HG03097 (cell line): ENCODE measurements around the gene KRT84.
"Not testable (repeated sequence)": the region's sequence is repeated elsewhere in the genome, so short reads cannot be mapped to it uniquely, and the experiment has no call there.

Experiments used
- ATAC-seq: cut with Tn5 transposase; IDR thresholded peaks from one replicate; pipeline ENCODE4 v1.9.1; 2021; ENCODE audit not compliant: unreplicated experiment, low FRiP score

KRT84 gene

DNA sequence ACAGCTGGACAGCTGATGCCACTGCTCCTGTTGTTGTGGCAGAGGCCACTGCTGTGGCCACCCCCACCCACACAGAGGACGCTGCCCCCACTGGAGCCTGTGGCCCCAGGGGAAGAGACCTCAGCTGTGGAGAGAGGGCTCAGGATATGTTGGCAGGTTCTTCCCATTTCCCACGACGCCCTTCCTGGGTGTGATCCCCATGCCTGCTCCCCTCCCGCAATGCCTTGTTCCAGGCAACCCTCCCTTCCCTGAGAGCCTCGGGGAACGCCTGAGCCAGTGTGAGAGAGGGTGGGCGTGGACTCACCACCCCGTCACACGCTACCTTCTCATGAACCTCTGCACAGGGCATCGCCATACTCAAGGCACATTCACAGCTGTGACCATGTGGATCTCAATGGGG, 26.4 kb upstream of the KRT84 start:
- no peak for ATAC-seq

DNA sequence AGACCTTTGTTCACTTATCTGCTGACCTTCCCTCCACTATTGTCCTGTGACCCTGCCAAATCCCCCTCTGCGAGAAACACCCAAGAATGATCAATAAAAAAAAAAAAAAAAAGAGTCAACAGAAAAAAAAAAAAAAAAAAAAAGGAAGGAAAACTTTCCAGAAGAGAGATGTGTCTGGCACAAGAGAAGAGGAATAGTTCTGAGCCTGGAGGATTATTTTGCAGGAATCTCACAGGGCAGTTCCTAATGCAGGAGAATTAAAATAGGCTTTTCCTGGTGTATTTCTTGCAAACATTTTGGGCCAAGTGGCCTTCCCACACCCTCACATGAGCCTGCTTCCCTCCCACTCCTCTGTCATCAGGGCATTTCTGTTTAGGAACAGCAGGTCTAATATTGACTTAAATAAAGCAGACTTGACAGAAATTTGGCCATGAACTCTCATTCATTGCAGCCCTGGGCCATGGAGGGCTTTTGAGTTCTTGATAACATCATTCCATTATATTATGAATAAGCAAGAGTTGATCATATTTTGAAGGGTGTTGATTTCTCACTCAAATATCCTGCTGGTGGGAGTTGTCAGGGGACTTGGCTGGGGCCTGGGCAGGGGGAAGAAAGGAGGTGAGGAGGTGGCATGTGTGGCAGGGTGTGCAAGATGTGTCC, 25.3 kb upstream of the KRT84 start:
- not testable (repeated sequence) for ATAC-seq

DNA sequence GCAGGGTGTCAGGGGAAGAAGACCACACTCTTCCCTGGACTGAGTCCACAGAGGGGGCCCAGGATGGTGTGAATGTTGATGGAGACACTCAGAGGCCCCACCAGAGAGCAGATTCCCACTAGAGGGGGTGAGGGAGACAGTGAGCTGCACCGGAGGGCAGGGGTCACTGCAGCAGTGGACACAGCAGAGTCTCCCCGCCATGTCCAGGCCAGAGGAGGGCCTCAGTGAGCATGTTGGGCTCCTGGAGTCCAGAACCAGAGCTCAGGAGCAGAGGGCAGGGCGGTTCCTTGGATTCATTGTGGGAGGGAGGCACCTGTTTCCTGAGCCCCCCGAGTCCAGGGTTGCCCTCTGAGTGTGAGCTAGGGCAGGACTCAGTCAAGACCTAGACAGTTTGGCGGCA, 22.5 kb upstream of the KRT84 start:
- ATAC-seq: no peak

DNA sequence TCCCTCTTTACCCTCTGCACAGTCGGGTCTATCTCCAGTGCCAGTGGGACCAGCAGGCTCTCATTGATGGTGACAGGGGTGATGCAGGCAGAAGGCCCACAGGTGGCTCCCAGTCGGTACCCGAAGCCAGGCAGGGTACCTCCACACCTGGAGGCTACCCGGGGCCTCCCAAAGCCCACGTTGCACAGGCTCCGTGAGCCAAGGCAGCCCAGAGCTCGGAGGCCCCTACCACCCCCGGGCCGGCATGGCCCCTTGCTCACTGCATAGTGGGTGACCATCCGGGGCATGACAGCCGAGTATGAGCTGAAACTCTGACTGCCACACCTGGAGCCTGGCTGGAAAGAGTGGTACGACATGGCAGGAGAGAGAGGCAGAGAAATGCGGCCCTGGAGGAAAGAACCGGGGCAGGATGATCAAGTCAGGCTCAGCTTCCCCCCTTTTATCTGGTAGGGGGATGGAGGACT, 20.5 kb upstream of the KRT84 start, which contains the start of gene KRT82:
TSS of gene KRT82 (minus strand) at position 414 of the 464 bp plus-strand sequence. CDS start at position 356, 58 bp downstream.
- ATAC-seq: no peak

DNA sequence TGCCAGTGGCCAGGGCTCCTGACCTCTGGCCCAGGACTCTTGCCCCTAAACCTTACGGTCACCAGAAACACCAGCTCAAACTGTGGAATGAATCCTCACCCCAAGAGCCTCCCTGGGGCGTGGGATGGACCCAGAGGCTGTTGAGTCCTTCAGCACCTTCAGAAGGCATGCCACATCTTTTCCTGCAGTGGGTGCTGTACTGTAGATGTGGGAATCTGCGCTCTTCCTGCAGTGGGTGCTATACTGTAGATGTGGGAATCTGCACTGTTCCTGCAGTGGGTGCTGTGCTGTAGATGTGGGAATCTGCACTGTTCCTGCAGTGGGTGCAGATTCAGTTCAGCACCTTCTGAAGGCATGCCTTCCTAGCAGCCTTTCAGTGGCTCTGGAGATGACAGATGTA, 19.5 kb upstream of the KRT84 start:
- no peak for ATAC-seq

DNA sequence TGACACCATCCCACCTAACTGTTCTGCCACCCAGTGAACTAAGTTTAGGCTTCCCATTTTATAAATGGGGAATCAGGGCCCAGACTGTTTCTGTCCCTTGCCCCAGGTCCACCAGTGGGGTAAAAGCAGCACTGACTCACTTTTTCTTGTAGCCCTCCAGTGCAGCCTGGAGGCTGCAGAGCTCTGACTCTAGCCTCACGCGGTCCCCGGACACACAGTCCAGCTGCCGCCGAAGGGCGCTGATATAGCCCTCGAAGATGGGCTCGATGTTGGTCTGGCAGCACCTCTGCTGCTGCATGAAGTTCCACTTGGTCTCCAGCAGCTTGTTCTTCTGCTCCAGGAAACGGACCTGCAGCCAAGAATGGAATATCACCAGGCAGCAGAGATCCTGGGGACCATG, 18.1 kb upstream of the KRT84 start:
- ATAC-seq: no peak

DNA sequence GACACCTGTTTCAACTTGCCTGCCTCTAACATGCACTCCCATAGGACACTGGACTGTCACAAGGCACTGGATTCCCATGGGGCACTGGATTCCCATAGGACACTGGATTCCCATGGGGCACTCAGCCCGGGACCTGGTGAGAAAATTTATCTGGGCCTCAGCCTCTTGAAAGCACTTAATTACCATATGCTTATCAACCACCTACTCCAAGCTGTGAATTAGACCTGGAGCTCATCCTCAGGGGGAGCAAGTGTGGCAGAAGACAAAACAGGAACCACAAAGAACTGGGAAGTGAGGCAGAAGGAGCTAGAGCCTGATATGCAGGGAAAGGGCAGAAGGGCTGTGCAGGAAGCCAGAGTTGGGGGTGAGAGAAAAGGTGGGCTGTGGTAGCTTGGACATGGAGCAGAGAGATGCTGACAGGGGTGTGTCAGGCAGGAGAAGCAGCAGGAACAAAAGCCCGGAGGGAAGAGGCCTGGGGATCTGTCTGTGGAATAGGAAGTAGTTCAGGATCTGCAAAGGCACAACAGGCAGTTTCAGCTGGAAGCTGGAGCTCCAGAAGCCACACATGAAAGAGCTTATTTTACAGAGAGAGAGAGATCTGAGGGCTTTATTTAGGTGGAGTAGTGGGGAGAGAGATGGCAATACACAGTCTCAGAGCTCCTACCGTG, 17.6 kb upstream of the KRT84 start:
- no peak for ATAC-seq

DNA sequence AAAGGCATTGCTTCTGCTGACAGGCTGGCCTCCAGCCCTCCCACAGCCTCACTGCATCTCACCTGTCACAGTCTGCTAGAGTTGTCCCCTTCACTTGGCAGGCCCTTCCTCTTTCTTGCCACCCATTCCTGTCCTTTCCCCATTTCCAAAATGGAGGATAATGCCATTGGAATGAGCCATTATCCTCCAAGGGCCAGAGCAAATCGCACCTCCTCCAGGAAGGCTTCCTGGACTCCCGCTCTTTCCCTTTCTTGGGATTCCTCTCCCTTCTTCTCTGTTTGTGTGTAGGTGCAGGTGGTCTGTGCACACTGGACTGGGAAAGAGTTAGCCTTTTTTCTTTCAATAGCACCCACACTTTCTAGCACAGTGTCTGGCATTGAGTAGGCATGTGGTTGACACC, 16.9 kb upstream of the KRT84 start:
- ATAC-seq: no peak

DNA sequence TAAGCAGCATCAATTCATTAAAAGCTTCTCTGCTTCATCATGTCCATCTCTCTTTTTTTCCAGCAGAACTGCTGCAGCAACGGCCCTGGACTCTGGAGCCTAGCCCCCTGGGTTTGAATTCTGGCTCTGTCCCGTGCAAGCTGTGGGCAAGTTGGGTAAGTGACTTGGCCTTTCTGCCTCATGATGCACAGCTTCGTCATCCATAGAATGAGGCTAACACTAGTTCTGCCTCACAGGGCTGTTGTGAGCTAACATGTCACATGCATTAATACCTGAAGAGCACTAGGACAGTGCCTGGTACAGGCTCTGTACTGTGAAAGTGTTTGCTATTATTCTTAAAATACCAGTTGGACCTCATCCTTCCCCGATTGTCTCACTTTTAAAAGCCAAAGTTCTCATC, 16.5 kb upstream of the KRT84 start:
- no peak for ATAC-seq

DNA sequence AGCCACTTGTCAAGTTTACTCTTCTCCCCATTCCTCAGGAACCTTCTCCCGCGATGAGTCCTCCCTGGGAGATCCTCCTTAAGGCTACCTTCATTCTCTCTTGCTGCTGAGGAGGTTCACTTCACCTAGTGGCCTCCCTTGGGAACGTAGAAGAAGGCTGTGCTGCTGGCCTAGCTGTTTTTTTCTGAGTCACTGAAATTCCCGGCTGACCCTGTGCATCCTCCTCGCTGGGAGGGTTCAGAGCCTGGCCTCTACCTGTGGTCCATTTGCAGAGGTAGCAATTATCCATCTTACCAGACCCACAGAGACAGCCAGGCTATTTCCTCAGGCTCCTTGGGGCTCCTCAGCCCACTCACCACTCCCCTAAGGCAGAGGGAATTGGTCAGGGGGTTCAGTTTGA, 16.1 kb upstream of the KRT84 start:
- no peak for ATAC-seq

DNA sequence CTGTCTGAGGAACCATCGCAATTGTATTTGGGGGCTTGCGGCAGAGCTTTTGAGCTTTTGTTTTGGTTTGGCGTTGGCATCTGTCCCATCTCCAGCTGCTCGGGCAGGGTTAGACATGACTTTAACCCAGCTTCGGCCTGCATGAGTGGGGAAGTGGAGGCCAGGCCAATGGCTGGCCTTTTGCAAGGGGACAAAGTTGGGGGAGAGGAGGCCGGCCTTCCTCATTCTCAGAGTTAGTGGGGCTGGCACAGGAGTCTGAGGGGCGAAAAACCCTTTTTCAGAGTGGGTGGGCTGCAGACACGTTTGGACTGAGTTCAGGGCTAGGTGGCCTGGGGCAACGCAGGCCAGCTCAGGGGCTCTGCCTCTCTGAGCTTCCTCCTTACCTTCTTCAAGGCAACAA, 15.5 kb upstream of the KRT84 start:
- ATAC-seq: no peak

DNA sequence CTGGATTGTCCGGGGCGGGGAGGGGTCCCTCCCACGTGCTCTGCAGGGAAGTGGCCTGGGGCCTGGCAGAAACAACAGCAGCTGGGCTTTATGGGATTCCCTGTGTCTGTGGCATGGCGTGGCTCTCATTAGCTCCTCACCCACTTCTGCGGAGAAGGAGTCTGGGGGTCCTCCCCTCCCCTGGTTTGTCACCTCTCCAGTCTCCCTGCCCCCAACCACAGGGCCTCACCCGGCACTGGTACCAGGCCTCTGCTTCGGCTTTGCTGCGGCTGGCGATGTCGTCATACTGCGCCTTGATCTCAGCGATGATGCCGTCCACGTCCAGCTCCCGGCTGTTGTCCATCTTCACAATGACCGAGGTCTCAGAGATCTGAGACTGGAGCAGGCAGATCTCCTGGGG, 14.3 kb upstream of the KRT84 start:
- ATAC-seq: no peak

DNA sequence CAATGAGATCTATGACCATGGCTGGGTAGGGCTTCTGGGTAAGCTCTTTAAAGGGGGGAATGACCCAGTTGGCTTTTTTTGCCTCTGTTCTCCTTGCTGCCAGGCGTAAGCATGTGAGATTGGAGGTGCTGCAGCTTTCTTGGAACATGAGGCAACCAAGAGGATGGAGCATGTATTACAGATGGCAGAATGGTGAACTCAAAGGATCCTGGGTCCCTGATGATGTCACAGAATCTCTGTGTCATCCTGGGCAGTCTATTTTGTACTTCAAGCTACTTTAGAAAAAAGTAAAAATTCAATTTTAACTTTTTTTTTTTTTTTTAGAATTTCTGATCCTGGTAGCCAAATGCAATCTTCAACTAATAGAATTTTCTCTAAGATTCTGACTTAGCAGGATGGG, 12.7 kb upstream of the KRT84 start:
- no peak for ATAC-seq

DNA sequence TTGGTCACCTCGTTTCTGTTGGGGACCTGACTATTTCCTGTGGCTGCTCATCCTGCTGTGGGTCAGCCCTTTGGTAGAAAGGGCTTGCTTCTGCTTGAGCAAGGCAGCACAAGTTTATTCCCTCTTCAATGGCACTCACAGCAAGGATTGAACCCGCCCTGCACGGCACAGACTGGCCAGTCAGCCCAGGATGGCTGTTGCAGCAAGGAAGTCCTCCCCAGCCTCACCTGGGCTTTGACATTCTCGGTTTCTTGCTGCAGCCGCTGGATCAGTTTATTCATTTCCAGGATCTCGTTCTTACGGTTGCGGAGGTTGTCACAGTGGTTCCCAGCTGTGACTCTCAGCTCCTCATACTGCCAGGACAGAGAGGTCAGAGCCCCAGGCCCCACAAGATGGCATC, 11.2 kb upstream of the KRT84 start:
- ATAC-seq: no peak

DNA sequence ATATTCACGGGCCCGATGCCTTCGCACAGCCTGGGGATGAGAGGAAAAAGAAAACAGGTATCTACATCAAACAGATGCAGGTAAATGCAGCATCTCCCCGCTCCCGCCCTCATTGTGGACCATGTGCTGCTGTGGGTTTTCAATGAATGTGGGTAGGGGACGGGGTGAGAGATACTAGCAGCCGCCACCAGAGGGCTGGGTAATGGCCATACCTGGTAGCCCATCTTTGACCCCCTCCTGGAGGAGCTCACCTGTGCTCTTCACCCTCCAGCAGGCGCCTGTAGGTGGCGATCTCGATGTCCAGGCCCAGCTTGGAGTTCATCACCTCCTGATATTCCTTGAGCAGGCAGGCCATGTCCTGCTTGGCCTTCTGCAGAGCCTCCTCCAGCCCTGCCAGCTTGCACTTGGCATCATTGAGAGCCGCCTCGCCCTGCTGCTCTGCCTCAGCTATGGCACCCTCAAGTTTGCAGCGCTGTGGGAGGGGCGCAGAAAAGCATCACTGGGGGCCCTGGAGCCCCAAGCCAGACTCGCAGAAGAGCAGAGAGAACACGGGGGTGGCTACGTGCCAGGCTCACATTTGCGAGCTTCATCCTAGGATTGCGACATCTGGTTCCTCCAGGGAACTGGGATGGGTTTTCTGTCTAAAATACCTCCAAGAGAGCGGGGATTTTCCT, 10.4 kb upstream of the KRT84 start:
- ATAC-seq: no peak

DNA sequence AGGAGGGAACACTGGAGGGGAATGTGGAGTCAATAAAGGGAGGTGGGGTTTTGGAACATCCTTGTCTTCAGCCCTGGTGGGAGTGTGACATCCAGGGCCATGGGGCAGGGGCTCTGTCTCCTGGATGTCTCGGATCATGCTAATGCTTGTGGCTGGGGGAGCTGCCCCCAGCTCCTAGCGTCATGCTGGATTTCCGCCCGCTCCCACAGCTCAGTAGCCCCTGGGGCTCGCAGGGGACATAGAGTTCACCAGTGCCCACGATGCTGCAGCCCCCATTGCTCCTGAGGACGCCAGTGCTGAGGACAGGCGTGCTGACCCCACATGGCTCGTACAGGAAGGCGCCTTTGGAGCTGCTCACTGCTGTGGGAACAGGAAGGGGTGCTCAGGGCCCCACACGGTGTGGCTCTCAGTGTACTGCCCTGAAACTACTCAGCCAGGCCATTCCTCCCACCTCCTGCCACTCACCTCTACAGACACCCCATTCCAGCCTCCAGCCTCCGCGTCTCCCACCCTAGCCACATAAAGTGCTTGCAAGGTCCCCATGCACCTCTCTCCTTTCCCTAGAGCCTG, 9.5 kb upstream of the KRT84 start:
- no peak for ATAC-seq

DNA sequence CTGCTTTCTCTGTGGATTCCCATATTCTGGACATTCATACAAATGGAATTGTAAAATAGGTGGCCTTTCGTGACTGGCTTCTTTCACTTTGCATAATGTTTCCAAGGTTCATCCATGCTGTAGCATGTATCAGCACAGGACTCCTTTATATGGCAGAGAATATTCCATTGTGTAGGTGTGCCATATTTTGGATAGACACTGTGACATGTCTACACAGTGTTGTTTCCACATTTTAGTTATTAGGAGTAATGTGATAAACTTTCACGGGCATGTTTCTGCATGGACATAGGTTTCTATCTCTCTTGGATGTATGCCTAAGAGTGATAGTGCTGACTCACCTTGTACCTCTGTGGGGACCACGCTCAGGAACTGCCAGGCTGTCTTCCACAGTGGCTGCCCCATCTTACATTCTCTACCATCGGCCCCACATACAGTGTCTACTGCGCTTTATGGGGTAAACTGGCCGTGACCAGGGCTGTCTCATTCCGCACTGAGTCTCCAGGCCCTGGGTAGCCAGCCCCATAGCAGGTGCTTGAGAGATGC, 7.1 kb upstream of the KRT84 start:
- no peak for ATAC-seq

DNA sequence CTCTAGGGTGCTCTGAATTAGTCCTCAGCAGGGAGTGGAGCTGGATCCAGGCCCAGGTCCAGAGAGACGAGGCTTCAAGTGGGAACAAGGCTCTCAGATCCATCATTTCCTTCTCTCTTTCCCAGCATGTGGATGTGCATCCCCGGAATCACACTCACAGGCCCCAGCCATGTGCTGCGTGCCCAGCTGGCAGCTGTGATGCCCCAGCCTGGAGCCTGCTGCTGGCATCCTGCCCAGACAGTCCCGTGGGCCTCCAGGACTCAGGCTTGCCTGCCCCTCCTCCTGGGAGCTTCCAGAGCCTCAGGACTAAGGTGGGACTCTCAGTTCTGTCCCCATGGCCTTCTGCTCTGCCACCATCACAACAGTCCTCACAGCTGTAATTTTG, 6.2 kb upstream of the KRT84 start:
- no peak for ATAC-seq

DNA sequence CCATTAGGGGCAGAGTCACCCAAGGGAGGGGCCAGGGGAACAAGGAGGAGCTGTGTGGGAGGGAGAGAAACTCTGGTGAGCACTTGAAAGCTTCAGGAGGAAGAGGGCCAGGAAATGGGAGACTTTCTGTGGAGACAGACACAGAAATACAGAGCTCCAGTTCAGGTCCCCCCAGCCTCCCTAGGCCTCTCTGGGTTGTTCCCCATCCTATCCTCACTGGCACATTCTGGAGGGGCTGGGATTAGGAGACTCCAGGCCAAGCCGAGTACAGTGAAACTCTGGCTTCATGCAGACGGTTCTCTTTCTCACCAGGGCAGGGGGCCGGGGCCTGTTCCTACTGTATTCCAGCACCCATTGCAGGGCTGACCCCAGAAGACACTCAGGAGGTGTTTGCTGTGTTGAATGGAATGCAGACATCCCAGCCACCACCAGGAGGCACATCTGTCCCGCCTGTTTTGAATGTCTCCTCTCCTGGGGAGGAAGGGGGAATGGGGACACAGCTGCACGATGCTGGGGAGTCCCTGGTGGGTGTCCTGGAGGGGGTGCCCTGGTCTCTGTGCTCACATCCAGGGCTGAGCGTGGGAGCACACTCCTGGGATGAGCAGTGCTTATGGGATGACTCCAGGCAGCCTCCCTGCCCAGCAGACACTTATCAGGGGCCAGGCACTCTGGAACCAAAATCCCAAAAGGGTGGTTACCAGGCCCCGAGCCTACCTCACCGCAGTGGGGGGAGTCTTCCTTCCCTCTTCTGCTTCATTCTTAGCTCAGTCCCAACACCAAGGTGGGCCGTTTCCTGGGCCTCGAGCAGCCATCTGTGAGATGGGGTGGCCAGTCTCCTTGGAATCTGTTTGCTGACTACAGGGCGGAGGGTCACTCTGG, 5.5 kb upstream of the KRT84 start:
- ATAC-seq: no peak
